ENCODE results near the gene ACVR2B.

The ACVR2B gene

DNA sequence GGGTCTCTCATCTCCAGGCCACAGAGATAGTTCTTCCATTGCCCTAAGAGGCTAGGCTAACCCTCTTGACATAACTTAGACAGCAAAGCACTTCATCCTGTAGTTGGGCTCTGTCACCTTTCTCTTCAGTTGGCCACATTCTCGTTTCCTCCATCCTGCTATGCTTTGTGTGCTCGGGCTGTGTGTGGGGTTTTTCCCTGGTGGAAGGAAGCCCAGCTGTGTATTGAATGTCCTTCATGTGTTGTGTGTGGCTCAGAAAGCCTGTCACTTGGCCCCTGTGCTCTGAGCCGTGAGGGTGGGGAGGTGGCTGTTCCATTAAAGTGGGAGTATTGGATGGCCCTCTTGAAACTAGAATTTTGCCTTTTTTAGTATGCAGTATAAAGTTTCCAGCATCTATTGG lies 33.6 kb downstream of the ACVR2B start:
- Histone ChIP-seq H3K9me3 (no peaks in the 10 kb centered on the region), H3K27me3 (no peaks in the 10 kb centered on the region), H3K36me3 (no peaks in the 10 kb centered on the region), H3K4me3 (ENCODE audit: low read depth, low read length) (no peak overlapping the region), H3K4me1 (no peaks in the 10 kb centered on the region)
- TF ChIP-seq CTCF (IDR thresholded peaks at IDR 0.05; ENCODE audit: low read depth, low read length) = no peak
- no peak for DNase-seq

GRCh38 chr3:38488949-38489348 lies 35.3 kb downstream of the ACVR2B start:
- Histone ChIP-seq H3K9me3 (no peaks in the 10 kb centered on the region), H3K27me3 (no peaks in the 10 kb centered on the region), H3K4me1 (no peaks in the 10 kb centered on the region), H3K36me3 (no peaks in the 10 kb centered on the region), H3K4me3 (ENCODE audit: low read depth, low read length) (no peak overlapping the region)
- no peak for DNase-seq
- no peak for TF ChIP-seq CTCF (IDR thresholded peaks at IDR 0.05; ENCODE audit: low read depth, low read length)

GRCh38 chr3:38489766-38490165 lies 36.1 kb downstream of the ACVR2B start:
- no peak for TF ChIP-seq CTCF (IDR thresholded peaks at IDR 0.05; ENCODE audit: low read depth, low read length)

GRCh38 chr3:38490281-38491030 lies 36.8 kb downstream of the ACVR2B start:
- H3K4me3 ChIP-seq (ENCODE audit: low read depth, low read length) = no peak overlapping the region
- no peak for DNase-seq

More at GRCh38 chr3:38489766-38490165, 36.1 kb downstream of the ACVR2B start:
- Histone ChIP-seq H3K36me3 (no peaks in the 10 kb centered on the region), H3K4me1 (no peaks in the 10 kb centered on the region), H3K4me3 (ENCODE audit: low read depth, low read length) (no peak overlapping the region), H3K27me3 (no peaks in the 10 kb centered on the region), H3K9me3 (no peaks in the 10 kb centered on the region)
- no peak for DNase-seq

DNA sequence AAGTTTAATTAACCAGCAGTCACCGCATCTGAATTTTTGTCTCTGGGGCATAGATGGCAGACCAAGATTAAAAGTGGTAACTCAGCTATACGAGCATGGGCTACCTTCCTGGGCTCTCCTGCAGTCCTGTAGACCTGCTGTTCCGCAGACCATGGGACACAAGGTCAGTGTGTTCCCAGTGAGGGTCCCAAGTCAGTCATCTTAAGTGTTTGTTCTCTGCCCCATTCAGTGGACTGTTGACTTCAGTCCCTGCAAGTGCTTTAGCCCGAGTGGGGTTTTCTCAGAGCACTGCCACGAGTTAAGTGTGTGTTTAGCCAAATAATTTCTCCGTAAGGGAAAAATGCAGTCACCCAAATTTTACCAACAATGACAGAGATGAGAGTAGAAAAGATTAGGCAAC lies 37.5 kb downstream of the ACVR2B start:
- no peak for DNase-seq
- TF ChIP-seq CTCF (IDR thresholded peaks at IDR 0.05; ENCODE audit: low read depth, low read length) = no peak

More at GRCh38 chr3:38490281-38491030, 36.8 kb downstream of the ACVR2B start:
- no peaks in the 10 kb centered on the region for H3K36me3 ChIP-seq
- no peaks in the 10 kb centered on the region for H3K4me1 ChIP-seq
- no peaks in the 10 kb centered on the region for H3K27me3 ChIP-seq
- no peaks in the 10 kb centered on the region for H3K9me3 ChIP-seq
- no peak for TF ChIP-seq CTCF (IDR thresholded peaks at IDR 0.05; ENCODE audit: low read depth, low read length)

DNA sequence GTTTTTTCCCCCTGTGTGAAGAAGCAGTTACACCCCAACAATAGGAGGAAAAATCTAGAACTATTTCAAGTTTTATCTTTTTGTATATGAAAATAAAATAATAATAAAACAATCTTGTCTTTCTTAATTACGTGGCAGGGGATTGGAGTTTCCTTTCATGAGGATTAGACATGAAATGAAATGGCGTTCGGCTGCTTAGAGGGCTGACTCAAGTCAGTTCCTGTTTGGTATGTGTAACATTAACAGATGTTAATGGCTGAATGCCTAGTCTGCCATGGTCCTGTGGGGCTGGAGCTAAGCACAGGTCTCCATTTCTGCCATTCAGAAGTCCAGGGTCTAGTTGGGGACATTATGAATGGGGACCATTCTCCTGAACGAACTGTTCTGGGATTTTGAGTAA lies 39.3 kb downstream of the ACVR2B start:
- TF ChIP-seq CTCF (IDR thresholded peaks at IDR 0.05; ENCODE audit: low read depth, low read length) = no peak
- no peaks in the 10 kb centered on the region for H3K36me3 ChIP-seq
- H3K4me1 ChIP-seq = no peaks in the 10 kb centered on the region
- H3K4me3 ChIP-seq (ENCODE audit: low read depth, low read length) = no peak overlapping the region
- DNase-seq = no peak
- H3K27me3 ChIP-seq = no peaks in the 10 kb centered on the region
- H3K9me3 ChIP-seq = no peaks in the 10 kb centered on the region

More for the DNA sequence above, 37.5 kb downstream of the ACVR2B start:
- H3K4me3 ChIP-seq (ENCODE audit: low read depth, low read length) = no peak overlapping the region
- no peaks in the 10 kb centered on the region for H3K9me3 ChIP-seq
- no peaks in the 10 kb centered on the region for H3K36me3 ChIP-seq
- no peaks in the 10 kb centered on the region for H3K4me1 ChIP-seq
- H3K27me3 ChIP-seq = no peaks in the 10 kb centered on the region
